Measurements from ENCODE around the gene H1-8.

DNA sequence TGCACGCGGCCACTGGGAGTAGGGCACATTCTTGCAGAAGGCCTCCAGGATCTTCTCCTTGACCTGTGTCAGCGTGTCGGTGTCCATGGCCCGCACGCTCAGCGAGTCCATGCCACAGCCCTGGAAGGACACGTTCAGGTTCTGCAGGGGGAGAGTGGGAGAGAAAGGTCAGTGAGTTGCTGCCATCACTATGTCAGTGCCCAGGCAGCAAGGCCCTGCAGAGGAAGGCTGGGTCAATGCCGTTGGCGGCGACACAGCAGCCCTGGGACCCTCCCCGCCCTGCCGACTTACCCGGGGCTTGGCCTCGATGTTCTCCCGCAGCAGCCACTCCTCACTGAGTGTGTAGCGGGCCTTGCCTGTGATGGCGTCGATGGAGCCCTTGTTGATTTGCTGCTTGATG is 19.8 kb downstream of the H1-8 start:
- TF ChIP-seq, protein P1, sequence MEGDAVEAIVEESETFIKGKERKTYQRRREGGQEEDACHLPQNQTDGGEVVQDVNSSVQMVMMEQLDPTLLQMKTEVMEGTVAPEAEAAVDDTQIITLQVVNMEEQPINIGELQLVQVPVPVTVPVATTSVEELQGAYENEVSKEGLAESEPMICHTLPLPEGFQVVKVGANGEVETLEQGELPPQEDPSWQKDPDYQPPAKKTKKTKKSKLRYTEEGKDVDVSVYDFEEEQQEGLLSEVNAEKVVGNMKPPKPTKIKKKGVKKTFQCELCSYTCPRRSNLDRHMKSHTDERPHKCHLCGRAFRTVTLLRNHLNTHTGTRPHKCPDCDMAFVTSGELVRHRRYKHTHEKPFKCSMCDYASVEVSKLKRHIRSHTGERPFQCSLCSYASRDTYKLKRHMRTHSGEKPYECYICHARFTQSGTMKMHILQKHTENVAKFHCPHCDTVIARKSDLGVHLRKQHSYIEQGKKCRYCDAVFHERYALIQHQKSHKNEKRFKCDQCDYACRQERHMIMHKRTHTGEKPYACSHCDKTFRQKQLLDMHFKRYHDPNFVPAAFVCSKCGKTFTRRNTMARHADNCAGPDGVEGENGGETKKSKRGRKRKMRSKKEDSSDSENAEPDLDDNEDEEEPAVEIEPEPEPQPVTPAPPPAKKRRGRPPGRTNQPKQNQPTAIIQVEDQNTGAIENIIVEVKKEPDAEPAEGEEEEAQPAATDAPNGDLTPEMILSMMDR (IDR thresholded peaks at IDR 0.05; ENCODE audit: insufficient read depth, low read length, poor library complexity, severe bottlenecking), result no peak
- no peak for TF ChIP-seq EZH2phosphoT487 (conservative IDR thresholded peaks at IDR 0.05; ENCODE audit: low read length)

All from SU-DHL-6 (cell line).